Pulmonary artery endothelial cell (primary cell): ENCODE measurements around the gene ELMO3. TPM values are rescaled to one million over a fixed set of nuclear protein-coding genes. Genes with fewer than 3 reads are reported as not detected.

Experiments
- DNase-seq: peaks from one replicate; pipeline ENCODE4 v3.0.0-alpha.2; 2011; ENCODE audit warnings: low read depth, low spot score
- total RNA-seq: library from RNA; depleted of rRNA; stranded (reverse); fragments of >200 nt; gene quantifications from 2 replicates; pipeline ENCODE4 v1.2.3, GENCODE V29; 2014

Gene ELMO3
- total RNA-seq, 1 donor from 2014 or later, result 0.53 TPM

DNA sequence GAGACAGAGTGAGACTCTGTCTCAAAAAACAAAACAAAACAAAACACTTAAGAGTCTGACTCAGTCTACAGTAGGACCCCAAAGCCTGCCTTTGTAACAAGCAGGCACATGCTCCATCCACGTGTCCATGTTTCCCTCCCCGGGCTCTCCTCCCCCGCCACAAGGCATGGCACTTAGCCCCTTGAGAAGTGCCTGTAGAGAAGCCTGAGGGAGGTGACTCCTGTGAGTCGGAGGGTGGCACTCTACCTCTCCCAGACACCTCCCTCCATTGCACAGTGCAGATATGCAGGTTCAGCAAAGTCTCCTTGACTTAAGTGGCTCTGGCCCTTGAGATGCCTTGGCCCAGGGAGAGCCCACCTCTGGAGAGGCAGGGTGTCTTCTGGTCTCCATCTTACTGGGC, 41.6 kb downstream of the ELMO3 start:
- no peak for DNase-seq

DNA sequence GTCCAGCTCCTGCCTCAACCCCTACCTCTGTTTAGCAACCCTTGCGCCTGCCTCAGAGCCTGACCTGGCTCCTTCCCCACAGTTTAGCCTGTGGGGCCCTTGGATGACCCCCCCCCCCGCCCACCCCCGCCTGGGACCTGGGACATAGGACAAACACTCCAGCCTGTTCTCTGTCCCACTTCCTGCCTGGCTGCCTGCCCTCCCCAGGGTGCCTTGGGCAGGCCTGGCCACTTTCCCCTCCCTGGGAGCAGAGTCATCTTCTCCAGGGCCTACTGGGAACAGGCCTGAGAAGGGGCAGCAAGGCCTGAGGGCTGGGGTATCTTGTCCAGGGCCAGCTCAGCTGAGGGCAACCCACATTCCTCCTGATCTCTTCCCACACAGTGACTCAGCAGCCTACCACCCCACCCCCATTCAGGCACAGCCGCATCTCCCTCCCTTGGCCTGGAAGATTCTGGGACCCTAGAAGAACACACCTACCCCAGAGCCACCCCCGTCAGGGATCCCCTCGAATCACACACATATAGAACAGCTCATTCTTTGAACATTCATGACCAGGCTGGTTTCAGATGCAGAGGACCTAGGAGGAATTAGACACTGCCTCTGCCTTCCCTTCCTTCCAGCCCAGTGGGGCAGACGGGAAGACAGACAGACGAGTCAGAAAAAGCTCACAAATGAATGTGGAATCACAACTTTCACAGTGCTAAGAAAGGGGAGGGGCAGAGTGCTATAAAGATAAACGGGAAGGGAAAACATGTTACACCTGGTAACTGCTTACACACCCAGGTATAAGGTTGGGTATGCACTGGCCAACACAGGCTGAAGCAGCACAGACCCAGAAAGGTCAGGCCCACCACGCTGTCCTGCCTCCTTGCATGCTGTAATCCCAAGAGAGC, 42.3 kb downstream of the ELMO3 start:
- DNase-seq, result no peak

DNA sequence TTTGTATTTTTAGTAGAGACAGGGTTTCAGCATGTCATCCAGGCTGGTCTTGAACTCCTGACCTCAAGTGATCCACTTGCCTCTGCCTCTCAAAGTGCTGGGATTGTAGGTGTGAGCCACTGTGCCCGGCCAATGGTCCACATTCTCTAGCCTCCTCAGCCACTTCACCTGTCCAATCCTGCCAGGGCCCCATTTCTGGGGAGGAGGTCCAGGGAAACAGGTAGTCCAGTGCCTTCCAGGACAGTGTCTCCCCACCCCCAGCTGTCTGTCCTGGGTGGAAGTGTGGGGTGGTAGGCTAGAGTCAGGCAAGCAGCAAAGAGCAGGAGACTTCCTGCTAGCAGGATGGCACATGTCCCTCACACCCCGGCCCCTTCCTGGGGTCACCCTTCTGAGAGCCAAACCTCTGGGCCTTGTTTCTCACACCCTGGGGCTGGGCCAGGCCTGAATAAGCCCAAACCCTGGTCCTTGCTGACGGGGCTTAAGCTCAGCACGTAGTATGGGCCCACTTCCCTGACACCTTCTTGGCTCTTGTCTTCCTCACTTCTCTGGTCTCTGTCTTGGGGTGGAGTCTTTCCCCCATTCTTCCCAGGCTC, 43.3 kb downstream of the ELMO3 start:
- DNase-seq, result no peak

DNA sequence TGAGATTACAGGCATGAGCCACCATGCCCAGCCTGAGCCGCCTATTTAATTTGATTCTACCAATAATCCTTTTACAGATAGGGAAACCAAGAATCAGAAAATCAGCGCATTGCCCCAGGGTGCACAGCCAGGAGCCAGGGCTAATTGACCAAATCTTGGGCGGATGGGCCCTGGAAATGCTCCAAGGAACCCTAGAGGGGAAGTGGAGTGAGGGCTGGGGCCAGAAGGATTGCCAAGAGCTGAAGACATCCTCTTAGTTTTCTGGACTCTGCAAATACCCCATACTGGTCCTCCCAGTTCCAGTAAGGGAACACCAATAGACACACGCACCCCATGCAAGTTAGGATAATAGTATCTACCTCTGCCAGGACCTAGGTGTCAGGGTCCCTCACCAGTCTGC, 44.5 kb downstream of the ELMO3 start:
- no peak for DNase-seq

DNA sequence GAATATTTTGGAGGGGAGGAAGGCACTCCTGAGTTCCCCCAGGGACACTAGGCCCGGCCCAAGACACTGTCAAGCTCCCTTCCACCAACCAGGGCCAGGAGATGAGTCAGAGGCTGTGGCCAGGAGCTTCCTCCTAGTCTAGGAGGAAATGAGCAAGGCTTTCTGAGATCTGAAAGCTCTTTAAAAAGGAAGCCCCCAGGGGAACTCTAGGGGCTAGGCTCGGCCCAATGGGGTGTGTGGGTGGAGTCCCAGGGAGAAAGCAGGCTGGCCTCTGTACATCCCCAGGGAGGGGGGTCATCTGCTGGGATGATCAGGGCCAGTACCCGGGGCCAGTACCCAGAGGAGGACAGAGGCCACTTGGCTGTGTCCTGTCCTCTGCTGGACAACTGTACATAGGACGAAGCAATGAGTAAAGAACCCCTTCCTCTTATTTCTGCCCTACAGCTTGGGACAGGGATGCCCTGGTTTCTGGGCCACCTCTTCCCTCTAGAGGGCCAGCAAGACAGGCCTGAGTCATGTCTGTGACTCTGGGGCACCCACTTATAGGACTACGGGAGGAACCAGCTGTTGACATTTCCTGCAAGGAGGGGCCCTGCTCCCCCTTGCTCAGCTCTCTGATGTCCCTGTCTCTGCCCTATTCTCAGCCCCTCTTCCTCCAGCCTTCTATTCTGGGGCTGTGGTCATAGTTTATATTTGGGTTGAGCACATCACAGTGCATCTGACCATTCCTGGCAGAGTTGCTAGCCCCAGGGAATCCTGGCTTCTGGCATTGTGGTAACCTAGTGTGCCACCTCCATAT, 45.7 kb downstream of the ELMO3 start:
- peak; percentile 61 for DNase-seq

DNA sequence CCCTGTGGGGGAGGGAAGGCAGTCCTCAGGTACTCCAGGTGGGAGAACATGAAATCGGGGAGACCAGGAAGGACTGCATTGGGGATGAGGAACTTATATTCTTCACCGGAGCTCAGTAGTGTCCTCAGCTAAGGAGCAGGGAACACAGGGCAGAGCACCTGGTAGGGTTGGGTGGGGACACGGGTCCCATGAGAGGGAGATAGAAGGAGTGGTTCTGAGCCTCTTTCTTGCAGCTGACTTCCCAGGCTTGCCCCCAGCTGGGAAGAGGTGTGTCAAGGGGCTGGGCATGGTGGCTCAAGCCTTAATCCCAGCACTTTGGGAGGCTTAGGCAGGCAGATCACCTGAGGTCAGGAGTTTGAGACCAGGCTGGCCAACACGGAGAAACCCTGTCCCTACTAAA, 46.3 kb downstream of the ELMO3 start:
- no peak for DNase-seq

DNA sequence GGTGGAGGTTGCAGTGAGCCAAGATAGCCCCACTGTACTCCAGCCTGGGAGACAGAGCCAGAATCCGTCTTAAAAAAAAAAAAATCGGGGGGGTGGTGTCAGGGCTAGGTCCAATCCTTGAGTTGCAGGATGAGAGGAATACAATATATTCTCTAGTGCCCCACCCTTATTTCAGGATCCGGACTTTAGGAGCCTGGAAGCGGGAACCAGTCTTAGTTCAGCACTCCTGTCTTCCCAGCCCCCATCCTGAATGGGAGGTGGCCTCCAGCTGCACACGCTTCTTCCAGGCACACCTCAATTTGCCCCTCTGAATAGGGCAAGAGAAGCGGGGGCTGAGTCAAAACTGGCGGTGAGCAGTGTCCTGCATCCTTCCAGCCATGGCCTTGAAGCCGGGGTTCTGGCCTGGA, 46.7 kb downstream of the ELMO3 start:
- no peak for DNase-seq

DNA sequence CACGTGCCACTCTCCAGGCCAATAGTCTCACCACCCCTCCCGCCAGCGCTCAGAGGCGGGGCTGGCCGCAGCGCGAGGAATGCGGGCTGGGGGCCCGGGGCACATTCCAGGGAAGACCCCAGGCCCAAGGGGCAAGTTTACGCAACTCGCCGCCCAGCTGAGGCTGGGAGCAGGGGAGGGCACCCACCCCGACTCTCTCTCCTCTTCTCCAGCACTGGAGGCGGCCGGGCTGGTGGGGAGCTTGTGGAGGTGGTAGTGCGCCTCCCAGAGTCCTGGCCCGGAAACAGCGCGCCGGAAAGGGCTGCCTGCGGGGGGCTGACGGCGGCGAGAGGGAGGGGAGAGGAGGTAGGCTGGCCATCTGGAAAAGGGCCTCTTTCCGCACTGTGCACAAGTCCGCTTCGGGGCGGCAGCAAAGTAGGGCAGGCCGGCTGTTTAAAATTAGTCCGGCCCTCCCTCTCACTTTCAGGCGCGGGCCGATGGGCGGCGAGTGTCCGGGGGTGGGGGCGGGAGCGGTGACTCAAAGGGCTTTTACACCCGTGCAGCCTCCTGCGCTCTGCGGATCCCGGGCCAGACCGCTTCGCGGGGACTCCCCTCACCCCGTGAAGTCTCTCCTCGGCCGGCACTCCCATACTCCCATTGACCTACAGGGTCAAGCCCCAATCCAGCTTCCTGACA, 47.3 kb downstream of the ELMO3 start:
- DNase-seq, result peak; percentile 46

DNA sequence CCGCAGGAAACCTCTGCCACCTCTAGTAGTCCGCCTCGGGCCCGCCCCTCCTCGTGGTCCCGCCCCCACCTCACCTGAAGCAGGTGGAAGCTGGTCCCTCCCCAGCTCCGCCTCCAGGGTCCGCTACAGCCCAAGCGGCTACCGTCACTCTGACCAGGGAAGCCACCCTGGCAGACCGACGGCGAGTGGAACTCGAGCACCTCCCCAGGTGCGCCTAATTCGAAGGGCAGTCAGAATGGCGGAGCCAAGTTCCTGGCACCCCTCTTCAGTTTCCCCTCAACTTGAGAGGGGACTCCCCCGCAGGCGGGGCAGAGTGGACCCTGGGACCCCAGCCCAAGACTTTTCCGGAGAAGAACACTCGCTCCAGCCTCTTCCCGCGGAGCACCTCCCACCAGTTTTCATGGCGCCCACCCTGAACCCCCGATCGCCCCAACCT, 47.8 kb downstream of the ELMO3 start:
- no peak for DNase-seq

DNA sequence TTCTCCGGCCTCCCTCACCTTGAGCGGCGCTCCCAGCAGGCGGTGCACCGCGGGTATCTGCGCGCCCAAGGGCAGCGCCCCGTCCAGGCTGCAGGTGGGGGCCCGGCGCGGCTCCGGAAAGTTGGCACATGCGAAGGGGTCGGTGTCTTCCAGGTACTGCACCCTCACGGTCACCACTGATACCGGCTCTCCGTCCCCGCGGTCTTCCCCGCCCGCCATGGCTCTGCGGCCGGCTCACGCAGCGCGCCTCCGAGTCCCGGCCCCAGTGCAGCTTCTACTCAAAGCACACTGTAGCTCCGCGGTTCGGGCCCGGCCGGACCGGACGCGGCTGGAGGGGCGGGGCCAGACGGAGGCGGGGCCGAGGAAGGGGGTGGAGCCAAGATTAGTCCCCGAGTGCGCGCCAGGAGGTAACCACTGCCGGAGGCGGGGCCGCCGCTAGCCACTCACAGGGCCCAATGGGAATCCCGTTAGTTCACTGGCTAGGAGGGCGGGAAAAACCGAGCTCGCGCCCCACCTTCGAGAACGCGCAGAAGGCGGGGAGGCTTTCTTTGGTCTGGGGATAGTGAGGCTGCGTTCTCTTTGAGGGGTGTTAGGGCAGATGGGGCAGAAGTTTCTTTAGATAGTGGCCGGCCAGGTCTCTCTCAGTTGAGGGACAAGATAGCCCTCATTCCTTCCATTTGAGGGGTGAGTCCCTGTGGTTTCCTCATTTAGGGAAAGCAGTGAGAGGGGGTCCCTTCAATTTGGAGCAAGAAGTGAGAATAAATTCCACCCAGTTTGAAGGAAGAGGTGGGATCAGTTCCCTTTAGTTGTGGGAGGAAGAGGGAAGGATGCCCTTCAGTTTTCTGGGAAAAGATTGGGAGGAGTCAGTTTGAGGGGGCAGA, 48.5 kb downstream of the ELMO3 start, which contains the start of gene FHOD1:
Gene FHOD1, minus strand, starts transcription at position 290 of the 881 bp plus-strand sequence. Its CDS starts 71 bp downstream, at position 219.
- DNase-seq, result peak; percentile 84

DNA sequence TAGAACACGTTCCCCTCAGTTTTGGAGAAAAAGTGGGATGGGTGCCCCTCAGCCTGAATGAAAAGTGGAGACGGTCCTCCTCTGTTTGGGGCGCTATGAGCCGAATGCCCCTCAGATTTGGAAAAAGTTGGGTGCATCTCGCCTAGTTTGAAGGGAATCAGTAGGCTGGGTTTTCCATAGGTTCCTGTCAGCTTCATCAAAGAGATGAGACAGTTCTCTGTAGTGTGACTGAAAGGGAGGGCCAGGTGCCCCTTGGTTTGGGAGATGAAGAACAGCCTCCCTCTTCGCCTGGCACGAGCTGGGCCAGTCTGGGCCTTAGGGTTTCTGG, 49.1 kb downstream of the ELMO3 start:
- no peak for DNase-seq

DNA sequence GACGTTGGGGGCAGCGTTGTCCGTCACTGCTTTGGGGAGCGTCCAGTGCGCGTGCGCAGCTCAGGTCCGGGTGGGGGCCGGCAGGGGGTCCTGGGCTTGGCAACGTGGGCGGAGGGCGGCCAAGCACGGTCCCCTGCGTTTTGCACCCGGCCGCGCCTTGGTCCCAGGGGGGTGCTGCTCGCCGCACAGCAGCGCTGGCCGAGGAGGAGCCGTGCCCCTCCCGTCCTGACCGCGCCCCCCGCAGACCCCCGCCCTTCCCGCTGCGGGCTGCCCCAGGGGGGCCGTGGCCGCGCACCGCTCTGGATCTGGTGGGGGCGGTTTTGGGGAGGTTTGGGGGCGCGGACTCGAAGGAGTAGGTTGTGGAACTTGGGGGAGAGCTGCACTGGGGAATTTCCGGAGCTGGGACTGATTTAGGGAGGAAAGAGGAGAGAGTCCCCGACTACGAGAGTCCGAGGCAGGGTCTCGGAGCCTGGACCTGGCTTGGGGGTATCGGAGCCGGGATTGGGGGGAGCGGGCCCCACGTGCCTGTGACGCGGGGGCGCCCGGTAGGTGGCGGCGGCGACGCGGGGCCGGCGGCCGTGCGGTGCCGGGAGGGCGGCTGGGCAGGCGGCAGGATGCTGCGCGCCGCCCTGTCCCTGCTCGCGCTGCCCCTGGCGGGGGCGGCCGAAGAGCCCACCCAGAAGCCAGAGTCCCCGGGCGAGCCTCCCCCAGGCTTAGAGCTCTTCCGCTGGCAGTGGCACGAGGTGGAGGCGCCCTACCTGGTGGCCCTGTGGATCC, 49.7 kb downstream of the ELMO3 start, which contains the start of gene SLC9A5:
Gene SLC9A5, plus strand, starts transcription at position 579 of the 777 bp plus-strand sequence. Its CDS starts 36 bp downstream, at position 615.
- no peak for DNase-seq

DNA sequence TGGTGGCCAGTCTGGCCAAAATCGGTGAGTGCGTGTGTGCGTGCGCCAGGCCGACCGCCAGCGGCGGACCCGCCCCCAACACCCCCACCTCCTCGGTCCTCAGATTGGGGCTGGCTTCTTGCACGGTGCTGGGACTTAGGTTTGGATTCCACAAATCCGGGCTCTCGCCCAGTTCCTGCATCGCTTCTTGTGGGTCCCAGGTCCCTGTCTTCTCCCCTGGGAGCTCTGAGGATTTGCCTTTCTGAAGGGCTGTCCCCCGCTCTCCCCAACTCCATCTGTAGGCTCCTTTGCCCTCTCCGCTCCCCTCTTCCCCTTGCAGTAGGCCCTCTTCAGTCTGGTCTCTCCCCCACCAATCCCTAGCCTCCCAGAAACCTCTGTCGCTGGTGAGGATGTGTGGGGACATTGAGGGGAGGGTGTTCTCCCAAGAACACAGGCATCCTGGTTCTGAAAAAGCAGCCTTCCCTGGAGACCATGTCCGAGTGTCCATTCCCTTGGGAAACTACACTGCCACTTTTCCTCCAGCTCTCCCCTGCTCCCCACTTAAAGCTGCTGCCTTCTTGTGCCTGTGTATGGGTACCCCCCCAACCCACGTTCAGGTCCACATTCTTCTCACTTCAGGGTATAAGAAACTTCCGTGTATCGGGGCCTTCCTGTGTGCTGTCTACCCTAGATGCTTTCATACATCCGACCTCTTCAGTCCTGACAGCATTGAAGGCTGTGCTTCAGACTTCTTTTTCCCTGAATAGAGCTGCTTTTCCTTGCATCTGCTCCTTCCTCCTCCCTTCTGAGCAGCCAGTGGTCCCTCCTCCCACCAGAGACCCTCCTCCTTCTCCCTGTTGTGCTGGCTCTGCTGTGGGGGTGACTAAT, 50.5 kb downstream of the ELMO3 start:
- no peak for DNase-seq

DNA sequence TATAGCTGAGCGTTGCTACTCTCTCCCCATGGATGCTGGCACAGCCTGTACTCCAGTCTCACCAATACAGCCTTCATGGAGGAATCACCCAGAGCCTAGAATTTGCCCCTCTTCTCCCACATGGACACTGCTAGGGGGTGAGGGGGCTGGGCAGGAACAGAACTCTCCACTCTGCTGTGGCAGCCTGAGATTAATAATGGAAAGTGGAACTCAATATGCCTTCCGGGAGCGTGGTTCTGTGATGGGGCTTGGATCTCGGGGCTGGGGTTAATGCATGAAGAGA, 51.1 kb downstream of the ELMO3 start:
- DNase-seq, result no peak

DNA sequence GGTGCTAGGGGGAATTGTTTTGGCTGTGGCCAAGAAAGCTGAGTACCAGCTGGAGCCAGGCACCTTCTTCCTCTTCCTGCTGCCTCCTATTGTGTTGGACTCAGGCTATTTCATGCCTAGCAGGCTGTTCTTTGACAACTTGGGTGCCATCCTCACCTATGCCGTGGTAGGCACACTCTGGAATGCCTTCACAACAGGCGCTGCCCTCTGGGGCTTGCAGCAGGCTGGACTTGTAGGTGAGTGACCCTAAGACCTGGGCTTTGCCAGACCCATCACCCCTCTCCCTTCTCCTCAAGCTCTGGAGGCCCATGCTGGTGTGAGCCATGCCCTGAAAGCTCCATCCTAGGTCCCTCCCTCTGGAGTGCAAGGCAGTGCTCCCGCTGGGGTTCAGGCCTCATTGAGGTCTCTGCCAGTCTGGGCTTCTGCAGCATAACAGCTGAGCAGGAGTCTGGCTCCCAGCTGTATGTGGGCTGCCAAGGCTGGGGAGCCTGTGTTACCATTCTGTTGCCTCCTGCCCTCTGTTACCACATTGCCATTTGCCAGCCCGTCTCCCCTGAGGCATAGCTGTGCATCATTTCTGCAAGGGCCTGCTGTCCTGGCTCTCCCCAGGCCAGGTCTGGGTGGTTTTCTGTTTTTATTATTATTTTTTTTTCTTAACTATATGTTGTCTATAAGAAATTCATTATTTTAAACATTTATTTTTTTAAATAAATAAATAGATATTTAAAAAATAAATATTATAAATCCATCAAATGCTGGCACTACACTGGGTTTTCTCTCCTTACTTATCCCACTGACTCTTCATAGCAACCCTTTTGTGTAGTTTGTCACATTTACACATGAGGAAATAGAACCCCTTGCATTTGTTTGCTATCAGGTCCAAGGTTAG, 53.9 kb downstream of the ELMO3 start:
- DNase-seq, result no peak
